Nephron (organoid): ENCODE results near the gene PTRH1.

ENCODE experiments used
- H3K27ac Mint-ChIP-seq, 3 experiments: 2 replicates each; pipeline ENCODE4 v1.8.0; 2020; ENCODE audit warnings: mixed read lengths in 3 of 3, mild to moderate bottlenecking in 2 of 3, moderate library complexity in 1 of 3
- H3K27me3 Mint-ChIP-seq: 2 replicates; pipeline ENCODE4 v1.8.0; 2021; ENCODE audit warnings: low read depth, mild to moderate bottlenecking, moderate library complexity, mixed read lengths
- H3K36me3 Mint-ChIP-seq: 2 replicates; pipeline ENCODE4 v1.8.0; 2020; ENCODE audit warnings: low read depth, mixed read lengths
- H3K4me1 Mint-ChIP-seq: 2 replicates; pipeline ENCODE4 v1.8.0; 2020; ENCODE audit warnings: mixed read lengths
- H3K4me3 Mint-ChIP-seq, 3 experiments: 2 replicates each; pipeline ENCODE4 v1.8.0; 2020; ENCODE audit warnings: mild to moderate bottlenecking in 3 of 3, mixed read lengths in 3 of 3, moderate library complexity in 2 of 3
- H3K9me3 Mint-ChIP-seq: 2 replicates; pipeline ENCODE4 v1.8.0; 2020; ENCODE audit warnings: mixed read lengths
- CTCF ChIP-seq, 3 experiments: fragments of 200-600 bp; sonication (generic); IDR thresholded peaks; one replicate each; pipeline ENCODE4 v1.5.0; 2021; ENCODE audit warnings: antibody characterized with exemption in 3 of 3; ENCODE audit not compliant: unreplicated experiment in 3 of 3

PTRH1 gene

DNA sequence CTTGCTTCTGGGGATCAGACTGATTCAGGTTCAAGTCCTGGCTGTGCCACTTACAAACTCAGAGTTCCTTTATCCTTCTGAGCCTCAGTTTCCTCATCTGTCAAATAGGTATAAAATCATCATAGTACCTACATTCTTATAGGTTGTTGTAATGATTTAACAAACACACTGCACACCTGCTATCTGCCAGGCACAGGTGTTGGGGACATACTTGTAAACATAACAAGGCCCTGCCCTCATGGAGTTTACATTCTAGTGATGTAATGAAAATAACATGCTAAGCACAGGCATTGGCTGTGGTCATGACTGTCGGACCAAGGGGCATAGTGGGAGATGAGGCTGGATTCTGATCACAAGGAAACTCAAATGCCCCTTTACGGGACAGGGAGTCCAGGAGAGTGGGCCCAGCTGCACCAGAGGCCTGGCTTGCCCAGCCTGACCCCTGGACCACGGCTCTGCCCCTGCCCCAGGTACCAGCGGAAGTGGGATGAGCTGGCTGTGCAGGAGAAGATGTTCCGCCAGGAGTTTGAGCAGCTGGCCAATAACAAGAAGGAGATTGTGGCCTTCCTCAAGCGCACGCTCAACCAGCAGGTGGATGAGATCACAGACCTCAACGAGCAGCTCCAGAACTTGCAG, 6.4 kb downstream of the PTRH1 start:
- H3K4me1 Mint-ChIP-seq = peaks cover 26% of the 10 kb centered on the region
- H3K27me3 Mint-ChIP-seq = no peaks in the 10 kb centered on the region
- no peaks in the 10 kb centered on the region for H3K9me3 Mint-ChIP-seq
- H3K36me3 Mint-ChIP-seq = no peaks in the 10 kb centered on the region
- no peak for TF ChIP-seq CTCF (IDR thresholded peaks at IDR 0.05; ENCODE audit: unreplicated experiment in 3 of 3)
- H3K27ac Mint-ChIP-seq = no peak overlapping the region
- H3K4me3 Mint-ChIP-seq = no peak overlapping the region

DNA sequence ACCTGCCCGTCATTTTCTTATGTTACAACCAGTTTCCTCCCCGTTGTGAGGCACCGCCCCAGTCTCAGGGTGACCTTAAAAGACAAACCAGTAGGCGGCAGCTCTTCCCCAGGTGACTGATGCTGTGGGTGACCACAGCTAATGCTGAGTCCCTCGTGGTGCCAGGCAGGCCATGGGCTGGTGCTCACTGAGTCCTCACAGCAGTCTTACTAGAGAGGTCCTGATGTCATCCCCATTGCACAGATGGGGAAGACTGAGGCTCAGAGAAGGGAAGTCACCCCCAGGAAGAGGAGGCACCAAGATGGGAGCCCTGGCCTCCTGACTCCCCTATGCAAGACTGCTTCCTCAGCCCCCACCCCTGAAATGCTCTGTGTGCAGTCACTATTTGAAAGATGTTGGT, 7.7 kb downstream of the PTRH1 start:
- H3K4me3 Mint-ChIP-seq = no peak overlapping the region
- H3K4me1 Mint-ChIP-seq = peaks cover 26% of the 10 kb centered on the region
- H3K27me3 Mint-ChIP-seq = peaks cover 4% of the 10 kb centered on the region
- H3K27ac Mint-ChIP-seq = no peak overlapping the region
- H3K9me3 Mint-ChIP-seq = no peaks in the 10 kb centered on the region
- TF ChIP-seq CTCF (IDR thresholded peaks at IDR 0.05; ENCODE audit: unreplicated experiment in 3 of 3) = no peak
- no peaks in the 10 kb centered on the region for H3K36me3 Mint-ChIP-seq

DNA sequence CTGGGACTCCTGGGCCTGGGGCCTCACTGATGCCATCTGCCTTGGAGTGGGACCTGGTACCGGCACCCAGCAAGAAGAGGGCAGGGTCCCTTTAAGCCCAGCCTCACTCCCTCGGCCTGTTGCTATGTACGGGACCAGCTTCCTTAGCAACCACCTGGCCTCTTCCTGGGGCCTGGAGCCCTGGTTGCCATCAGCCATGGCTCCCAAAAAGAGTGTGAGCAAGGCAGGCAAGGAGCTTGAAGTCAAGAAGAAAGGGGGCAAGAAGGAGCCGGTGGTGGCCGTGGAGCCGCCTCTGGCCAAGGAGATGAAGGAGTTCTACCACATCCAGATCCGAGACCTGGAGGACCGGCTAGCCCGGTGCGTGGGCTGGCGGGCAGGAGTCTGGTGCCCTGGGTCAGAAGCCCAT, 8.6 kb downstream of the PTRH1 start, which contains the start of gene CFAP157:
Gene CFAP157, plus strand, starts transcription at position 153 of the 406 bp plus-strand sequence. Its CDS starts 44 bp downstream, at position 197.
- H3K4me1 Mint-ChIP-seq = peaks cover 26% of the 10 kb centered on the region
- H3K9me3 Mint-ChIP-seq = no peaks in the 10 kb centered on the region
- no peaks in the 10 kb centered on the region for H3K36me3 Mint-ChIP-seq
- H3K27me3 Mint-ChIP-seq = peaks cover 4% of the 10 kb centered on the region
- peak within 1 kb of the TSS in 2 of 3 experiments; percentile 59 to 67 for H3K4me3 Mint-ChIP-seq
- TF ChIP-seq CTCF (IDR thresholded peaks at IDR 0.05; ENCODE audit: unreplicated experiment in 3 of 3) = no peak
- no peak within 1 kb of the TSS for H3K27ac Mint-ChIP-seq

- no peak overlapping the region for H3K27ac Mint-ChIP-seq
- H3K36me3 Mint-ChIP-seq = no peaks in the 10 kb centered on the region
- peaks cover 4% of the 10 kb centered on the region for H3K27me3 Mint-ChIP-seq
- no peaks in the 10 kb centered on the region for H3K9me3 Mint-ChIP-seq
- H3K4me1 Mint-ChIP-seq = peaks cover 22% of the 10 kb centered on the region
- TF ChIP-seq CTCF (IDR thresholded peaks at IDR 0.05; ENCODE audit: unreplicated experiment in 3 of 3) = no peak
- no peak overlapping the region for H3K4me3 Mint-ChIP-seq
Measured at GRCh38 chr9:127705577-127706379, 9.7 kb downstream of the PTRH1 start.

GRCh38 chr9:127703289-127703946, 12.0 kb downstream of the PTRH1 start:
- TF ChIP-seq CTCF (IDR thresholded peaks at IDR 0.05; ENCODE audit: unreplicated experiment in 3 of 3) = no peak
- Mint-ChIP-seq H3K4me3 (no peak overlapping the region), H3K27ac (no peak overlapping the region), H3K27me3 (peaks cover 4% of the 10 kb centered on the region), H3K9me3 (no peaks in the 10 kb centered on the region), H3K4me1 (peaks cover 33% of the 10 kb centered on the region), H3K36me3 (no peaks in the 10 kb centered on the region)
